Measurements from ENCODE around the gene CFAP77. TPM values are rescaled to one million over a fixed set of nuclear protein-coding genes. Genes with fewer than 3 reads are reported as not detected.
A peak's percentile ranks its signal among the peaks of the same experiment; 100 is the strongest.

The CFAP77 gene
- total and polyA plus RNA-seq, 2 of the 13 experiments (the other 11 are each of a cell fraction or from before 2014, with no cell fraction given), result not detected

- no peak for TF ChIP-seq ZNF775 (CRISPR knock-in tag; IDR thresholded peaks at IDR 0.05; ENCODE audit: borderline replicate concordance)
- no peak for TF ChIP-seq ZNF619 (CRISPR knock-in tag; IDR thresholded peaks at IDR 0.05)
- no peak for TF ChIP-seq THAP11 (CRISPR knock-in tag; IDR thresholded peaks at IDR 0.05)
- no peak for TF ChIP-seq ZNF138 (CRISPR knock-in tag; IDR thresholded peaks at IDR 0.05; ENCODE audit: low read depth)
- no peak for TF ChIP-seq ZNF18 (CRISPR knock-in tag; IDR thresholded peaks at IDR 0.05; ENCODE audit: insufficient replicate concordance)
- TF ChIP-seq ZNF616 (CRISPR knock-in tag; IDR thresholded peaks at IDR 0.05; ENCODE audit: low read depth), result no peak
- TF ChIP-seq ZNF343 (CRISPR knock-in tag; IDR thresholded peaks at IDR 0.05), result no peak
- TF ChIP-seq SIX1 (CRISPR knock-in tag; IDR thresholded peaks at IDR 0.05; ENCODE audit: borderline replicate concordance), result no peak
- TF ChIP-seq ARID5B (CRISPR knock-in tag; IDR thresholded peaks at IDR 0.05), result no peak
- TF ChIP-seq BRD4 (CRISPR knock-in tag; IDR thresholded peaks at IDR 0.05), result no peak
- no peak for TF ChIP-seq ZFAT (CRISPR knock-in tag; conservative IDR thresholded peaks at IDR 0.05)
- TF ChIP-seq SUZ12 (IDR thresholded peaks at IDR 0.05; ENCODE audit: low read depth, low read length), result no peak
- TF ChIP-seq ZBTB42 (CRISPR knock-in tag; IDR thresholded peaks at IDR 0.05), result no peak
- no peak for TF ChIP-seq NAIF1 (CRISPR knock-in tag; IDR thresholded peaks at IDR 0.05; ENCODE audit: borderline replicate concordance)
- TF ChIP-seq MYC (CRISPR knock-in tag; IDR thresholded peaks at IDR 0.05; ENCODE audit: borderline replicate concordance), result 0 out of 2 replicates have a peak, but pooled peaks have one; percentile 32
- TF ChIP-seq ZNF644 (CRISPR knock-in tag; IDR thresholded peaks at IDR 0.05; ENCODE audit: low read depth), result no peak
- no peak for TF ChIP-seq ATF6 (CRISPR knock-in tag; conservative IDR thresholded peaks at IDR 0.05)
- no peak for TF ChIP-seq ATRX (CRISPR knock-in tag; IDR thresholded peaks at IDR 0.05; ENCODE audit: borderline replicate concordance)
- no peak for TF ChIP-seq SETDB1 (CRISPR knock-in tag; IDR thresholded peaks at IDR 0.05; ENCODE audit: borderline replicate concordance)
- TF ChIP-seq GPN1 (CRISPR knock-in tag; IDR thresholded peaks at IDR 0.05; ENCODE audit: borderline replicate concordance), result no peak
- TF ChIP-seq ZNF160 (CRISPR knock-in tag; IDR thresholded peaks at IDR 0.05), result no peak
- no peak for TF ChIP-seq ZNF776 (CRISPR knock-in tag; IDR thresholded peaks at IDR 0.05)
- TF ChIP-seq ZFY (CRISPR knock-in tag; IDR thresholded peaks at IDR 0.05), result no peak
- no peak; the same call in 1 of the 2 replicates for TF ChIP-seq SALL1 (CRISPR knock-in tag; IDR thresholded peaks at IDR 0.05)
- 0 out of 2 replicates have a peak, but pooled peaks have one; percentile 21 for TF ChIP-seq FOXK1 (CRISPR knock-in tag; IDR thresholded peaks at IDR 0.05; ENCODE audit: borderline replicate concordance, low read depth)
- TF ChIP-seq ZKSCAN5 (CRISPR knock-in tag; IDR thresholded peaks at IDR 0.05), result no peak
Measured at GRCh38 chr9:132411091-132411508, 1.1 kb downstream of the CFAP77 start (continued).
